ENCODE data around the gene RNF213. TPM values are rescaled to one million over a fixed set of nuclear protein-coding genes. Genes with fewer than 3 reads are reported as not detected.
A peak's percentile ranks its signal among the peaks of the same experiment; 100 is the strongest.

RNF213 gene
- total RNA-seq, 1 experiment from 2014 or later, result 179 TPM

DNA sequence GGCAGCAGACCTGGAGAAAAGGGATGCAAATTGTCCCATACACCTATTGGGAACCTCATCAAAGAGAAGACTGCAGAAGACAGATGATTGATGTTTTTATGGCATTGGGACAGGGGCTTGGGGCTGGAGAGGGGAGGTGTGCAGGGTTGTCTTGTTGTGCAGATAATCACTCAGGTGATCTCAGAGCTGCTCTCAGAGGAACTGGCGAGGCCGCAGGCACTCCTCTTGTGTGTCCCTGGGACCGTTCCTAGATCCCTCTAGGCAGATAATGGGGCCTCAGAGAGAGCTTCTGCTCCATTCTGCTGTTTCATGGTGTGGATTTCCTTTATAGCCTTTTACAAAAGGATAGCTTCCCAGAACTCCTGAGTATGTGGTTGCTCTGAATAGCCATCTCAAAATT is 1.6 kb downstream of the RNF213 start:
- no peaks in the 10 kb centered on the region for H3K27me3 ChIP-seq (ENCODE audit: insufficient read depth, low read depth)
- H2AFZ ChIP-seq, result no peak overlapping the region
- TF ChIP-seq, protein P1, sequence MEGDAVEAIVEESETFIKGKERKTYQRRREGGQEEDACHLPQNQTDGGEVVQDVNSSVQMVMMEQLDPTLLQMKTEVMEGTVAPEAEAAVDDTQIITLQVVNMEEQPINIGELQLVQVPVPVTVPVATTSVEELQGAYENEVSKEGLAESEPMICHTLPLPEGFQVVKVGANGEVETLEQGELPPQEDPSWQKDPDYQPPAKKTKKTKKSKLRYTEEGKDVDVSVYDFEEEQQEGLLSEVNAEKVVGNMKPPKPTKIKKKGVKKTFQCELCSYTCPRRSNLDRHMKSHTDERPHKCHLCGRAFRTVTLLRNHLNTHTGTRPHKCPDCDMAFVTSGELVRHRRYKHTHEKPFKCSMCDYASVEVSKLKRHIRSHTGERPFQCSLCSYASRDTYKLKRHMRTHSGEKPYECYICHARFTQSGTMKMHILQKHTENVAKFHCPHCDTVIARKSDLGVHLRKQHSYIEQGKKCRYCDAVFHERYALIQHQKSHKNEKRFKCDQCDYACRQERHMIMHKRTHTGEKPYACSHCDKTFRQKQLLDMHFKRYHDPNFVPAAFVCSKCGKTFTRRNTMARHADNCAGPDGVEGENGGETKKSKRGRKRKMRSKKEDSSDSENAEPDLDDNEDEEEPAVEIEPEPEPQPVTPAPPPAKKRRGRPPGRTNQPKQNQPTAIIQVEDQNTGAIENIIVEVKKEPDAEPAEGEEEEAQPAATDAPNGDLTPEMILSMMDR (conservative IDR thresholded peaks at IDR 0.05), result no peak
- no peak for TF ChIP-seq EZH2 (IDR thresholded peaks at IDR 0.05; ENCODE audit: low read depth)
- DNase-seq, result no peak
- BruUV-seq (replicated peaks), result no TSS peak
- no peaks in the 10 kb centered on the region for H3K36me3 ChIP-seq (ENCODE audit: low read depth)
- H3K9me2 ChIP-seq (ENCODE audit: insufficient read depth), result no peaks in the 10 kb centered on the region
- H4K20me1 ChIP-seq (ENCODE audit: insufficient read depth), result no peaks in the 10 kb centered on the region
- H3K4me3 ChIP-seq, result no peak overlapping the region; the same call in 1 of the 2 replicates
- H3K9me3 ChIP-seq (ENCODE audit: insufficient read depth, low read depth), result no peaks in the 10 kb centered on the region
- H3K79me2 ChIP-seq (ENCODE audit: low read depth), result peaks cover 10% of the 10 kb centered on the region; the same call in 1 of the 2 replicates
- POLR2A ChIA-PET (ENCODE audit: unreplicated experiment), result no interaction called here
- H3K4me1 ChIP-seq (replicated peaks; ENCODE audit: insufficient read depth), result peaks cover 11% of the 10 kb centered on the region
- H3F3A ChIP-seq (ENCODE audit: insufficient read depth, low read depth), result peaks cover 5% of the 10 kb centered on the region
- CTCF ChIA-PET, result no interaction called here
- H3K27ac ChIP-seq, result 0 out of 2 replicates have a peak overlapping the region, but pooled peaks have one; percentile 93
- peak overlapping the region; percentile 82; the same call in 1 of the 2 replicates for H3K4me2 ChIP-seq
- intact Hi-C loops (cut with micrococcal nuclease; ENCODE audit: unreplicated experiment), result no loop called here

DNA sequence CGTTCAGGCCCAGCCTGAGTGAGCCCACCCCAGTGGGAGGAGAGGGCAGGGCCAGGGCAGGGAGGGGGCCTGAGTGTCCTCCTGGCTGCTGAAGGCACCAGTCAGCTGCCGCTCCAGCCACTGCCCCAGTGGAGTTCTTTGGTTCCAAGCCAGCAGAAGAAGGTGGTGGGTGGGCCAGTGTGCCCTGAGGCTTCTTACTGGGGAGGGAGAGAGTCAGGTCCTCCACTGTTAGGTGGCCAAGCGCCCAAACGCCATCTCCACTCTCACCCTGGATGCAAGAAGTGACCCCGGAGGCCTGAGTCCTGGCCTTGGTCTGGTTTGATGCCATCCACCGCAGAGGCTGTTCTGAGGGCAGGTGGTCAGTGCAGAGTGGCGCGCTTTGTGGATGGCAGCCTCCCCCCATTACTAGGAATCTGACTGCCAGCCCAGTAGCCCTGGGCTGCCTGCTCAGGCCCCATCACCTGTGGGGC is 2.2 kb downstream of the RNF213 start:
- H2AFZ ChIP-seq, result no peak overlapping the region
- ChIA-PET CTCF (no interaction called here), POLR2A (ENCODE audit: unreplicated experiment) (no interaction called here)
- TF ChIP-seq, protein P1 (conservative IDR thresholded peaks at IDR 0.05), result no peak
- no peak for TF ChIP-seq EZH2 (IDR thresholded peaks at IDR 0.05; ENCODE audit: low read depth)
- no peaks in the 10 kb centered on the region for H4K20me1 ChIP-seq (ENCODE audit: insufficient read depth)
- H3K27ac ChIP-seq, result no peak overlapping the region
- H3F3A ChIP-seq (ENCODE audit: insufficient read depth, low read depth), result peaks cover 5% of the 10 kb centered on the region
- no peaks in the 10 kb centered on the region for H3K27me3 ChIP-seq (ENCODE audit: insufficient read depth, low read depth)
- intact Hi-C loops (cut with micrococcal nuclease; ENCODE audit: unreplicated experiment), result no loop called here
- DNase-seq, result no peak
- H3K4me1 ChIP-seq (replicated peaks; ENCODE audit: insufficient read depth), result peaks cover 11% of the 10 kb centered on the region
- H3K79me2 ChIP-seq (ENCODE audit: low read depth), result peaks cover 10% of the 10 kb centered on the region; the same call in 1 of the 2 replicates
- H3K9me2 ChIP-seq (ENCODE audit: insufficient read depth), result no peaks in the 10 kb centered on the region
- no TSS peak for BruUV-seq (replicated peaks)
- no peaks in the 10 kb centered on the region for H3K36me3 ChIP-seq (ENCODE audit: low read depth)
- H3K9me3 ChIP-seq (ENCODE audit: insufficient read depth, low read depth), result no peaks in the 10 kb centered on the region
- no peak overlapping the region for H3K4me2 ChIP-seq
- no peak overlapping the region for H3K4me3 ChIP-seq

DNA sequence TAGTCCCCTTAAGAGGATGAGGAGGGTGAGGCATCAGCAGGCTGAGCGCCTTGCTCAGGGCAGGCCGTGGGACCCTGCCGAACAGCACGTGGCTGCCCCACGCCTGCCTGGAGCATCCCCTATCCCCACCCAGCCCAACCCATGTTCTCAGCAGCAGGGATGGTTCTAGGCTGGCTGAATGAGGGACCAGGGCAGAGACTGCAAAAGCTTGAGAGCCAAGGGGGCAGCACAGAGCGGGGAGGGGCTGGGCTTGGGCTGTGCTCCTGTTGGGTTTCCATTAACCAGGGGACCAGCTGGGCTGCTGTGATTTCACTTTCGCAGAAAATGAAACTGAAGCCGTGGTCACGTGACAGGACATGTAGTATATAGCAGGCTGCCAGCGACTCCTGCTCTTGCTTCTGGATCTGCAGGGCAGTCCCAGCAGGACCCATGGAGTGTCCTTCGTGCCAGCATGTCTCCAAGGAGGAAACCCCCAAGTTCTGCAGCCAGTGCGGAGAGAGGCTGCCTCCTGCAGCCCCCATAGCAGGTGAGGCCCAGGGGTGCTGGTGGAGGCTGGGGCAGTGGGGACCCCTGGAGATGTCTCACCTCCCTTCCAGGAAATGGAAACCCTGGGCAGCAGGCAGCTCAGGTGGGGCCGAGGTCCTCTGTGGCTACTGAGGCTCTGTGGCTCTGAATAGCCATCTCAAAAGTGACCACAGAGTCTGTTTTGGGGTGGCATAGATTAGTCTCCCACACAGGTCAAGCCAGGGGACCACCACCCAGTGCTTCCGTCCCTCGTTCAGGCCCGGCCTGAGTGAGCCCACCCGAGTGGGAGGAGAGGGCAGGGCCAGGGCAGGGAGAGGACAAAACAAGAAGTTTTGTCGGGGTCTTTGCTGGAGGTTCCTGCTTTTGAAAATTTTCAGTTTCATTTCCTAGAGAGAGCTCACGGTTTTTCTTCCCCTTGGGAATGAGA is 2.9 kb downstream of the RNF213 start:
- Histone ChIP-seq H3K4me3 (no peak overlapping the region), H3K79me2 (ENCODE audit: low read depth) (peaks cover 10% of the 10 kb centered on the region; the same call in 1 of the 2 replicates), H3K4me2 (no peak overlapping the region), H3K9me2 (ENCODE audit: insufficient read depth) (no peaks in the 10 kb centered on the region), H3K9me3 (ENCODE audit: insufficient read depth, low read depth) (no peaks in the 10 kb centered on the region), H3K27ac (no peak overlapping the region), H3K27me3 (ENCODE audit: insufficient read depth, low read depth) (no peaks in the 10 kb centered on the region), H2AFZ (no peak overlapping the region), H4K20me1 (ENCODE audit: insufficient read depth) (no peaks in the 10 kb centered on the region), H3K36me3 (ENCODE audit: low read depth) (no peaks in the 10 kb centered on the region), H3K4me1 (replicated peaks; ENCODE audit: insufficient read depth) (peaks cover 11% of the 10 kb centered on the region), H3F3A (ENCODE audit: insufficient read depth, low read depth) (peaks cover 5% of the 10 kb centered on the region)
- intact Hi-C loops (cut with micrococcal nuclease; ENCODE audit: unreplicated experiment), result no loop called here
- no peak for DNase-seq
- no TSS peak for BruUV-seq (replicated peaks)
- ChIA-PET POLR2A (ENCODE audit: unreplicated experiment) (interaction anchor here (0.6 kb wide), 1 partner anchor 88 kb away, joined by 9 read pairs; no protein-coding TSS in a partner anchor), CTCF (no interaction called here)
- no peak for TF ChIP-seq EZH2 (IDR thresholded peaks at IDR 0.05; ENCODE audit: low read depth)
- TF ChIP-seq, protein P1 (conservative IDR thresholded peaks at IDR 0.05), result no peak

Data from PC-9 (cell line).